Activated CD8-positive, alpha-beta memory T cell treated with anti-CD3 and anti-CD28 coated beads, Interleukin-2, amount 50 U/mL, for 1 hour (primary cell): ENCODE results near the gene PEAR1.

Experiments used
- DNase-seq: peaks from one replicate; pipeline ENCODE4 v3.0.0-alpha.2; 2020; ENCODE audit errors: extremely low read depth

Gene PEAR1

DNA sequence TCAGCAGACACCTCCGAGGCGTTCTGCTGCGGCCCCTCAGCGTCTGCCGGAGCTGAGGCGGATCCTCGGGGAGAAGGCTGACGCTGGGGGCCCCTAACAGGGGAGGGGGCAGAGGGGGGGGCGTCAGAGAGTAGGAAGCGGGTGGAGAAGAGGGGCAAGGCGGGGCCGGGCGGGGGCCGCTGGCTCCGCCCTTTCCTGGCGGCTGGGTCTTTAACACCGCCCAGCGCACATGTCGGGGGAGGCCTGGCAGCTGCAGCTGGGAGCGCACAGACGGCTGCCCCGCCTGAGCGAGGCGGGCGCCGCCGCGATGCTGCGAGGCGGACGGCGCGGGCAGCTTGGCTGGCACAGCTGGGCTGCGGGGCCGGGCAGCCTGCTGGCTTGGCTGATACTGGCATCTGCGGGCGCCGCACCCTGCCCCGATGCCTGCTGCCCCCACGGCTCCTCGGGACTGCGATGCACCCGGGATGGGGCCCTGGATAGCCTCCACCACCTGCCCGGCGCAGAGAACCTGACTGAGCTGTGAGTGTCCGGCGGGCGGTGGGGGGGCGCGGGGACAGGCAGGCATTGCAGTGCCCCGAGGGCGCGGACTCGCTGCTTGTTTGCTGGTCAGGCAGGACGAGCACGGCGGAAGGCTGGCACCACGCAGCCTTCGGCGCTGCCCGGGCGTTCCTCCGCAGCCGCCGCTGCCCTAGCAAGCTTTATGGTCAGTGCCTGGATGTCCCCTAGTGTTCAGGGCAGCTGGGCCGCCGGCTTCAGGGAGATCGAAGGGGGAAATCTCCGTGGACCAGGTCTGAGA lies 32.7 kb upstream of the PEAR1 start, which contains the start of gene NTRK1:
NTRK1 (plus strand) TSS at position 238 of the 796 bp plus-strand sequence; CDS start at position 308, 70 bp downstream.
- no peak for DNase-seq

DNA sequence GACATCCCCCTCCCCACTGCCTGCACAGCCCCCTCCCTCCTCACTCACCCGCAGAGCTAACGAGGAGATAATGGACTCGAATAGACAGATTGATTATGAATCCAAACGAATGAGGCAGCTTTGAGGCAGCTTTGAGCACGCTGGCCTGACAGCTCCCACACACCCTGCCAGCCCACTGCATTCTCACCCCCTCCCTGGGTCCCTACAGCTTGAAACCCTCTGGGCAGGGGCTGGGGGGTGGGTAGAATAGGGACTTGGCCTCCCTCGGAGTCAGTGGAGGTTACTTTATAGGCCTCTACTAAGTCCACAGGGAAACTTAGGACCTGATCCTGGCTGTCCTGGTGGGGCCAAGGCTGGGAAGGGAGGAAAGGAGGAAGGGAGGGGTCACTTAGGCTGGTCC lies 30.9 kb upstream of the PEAR1 start:
- DNase-seq: no peak

DNA sequence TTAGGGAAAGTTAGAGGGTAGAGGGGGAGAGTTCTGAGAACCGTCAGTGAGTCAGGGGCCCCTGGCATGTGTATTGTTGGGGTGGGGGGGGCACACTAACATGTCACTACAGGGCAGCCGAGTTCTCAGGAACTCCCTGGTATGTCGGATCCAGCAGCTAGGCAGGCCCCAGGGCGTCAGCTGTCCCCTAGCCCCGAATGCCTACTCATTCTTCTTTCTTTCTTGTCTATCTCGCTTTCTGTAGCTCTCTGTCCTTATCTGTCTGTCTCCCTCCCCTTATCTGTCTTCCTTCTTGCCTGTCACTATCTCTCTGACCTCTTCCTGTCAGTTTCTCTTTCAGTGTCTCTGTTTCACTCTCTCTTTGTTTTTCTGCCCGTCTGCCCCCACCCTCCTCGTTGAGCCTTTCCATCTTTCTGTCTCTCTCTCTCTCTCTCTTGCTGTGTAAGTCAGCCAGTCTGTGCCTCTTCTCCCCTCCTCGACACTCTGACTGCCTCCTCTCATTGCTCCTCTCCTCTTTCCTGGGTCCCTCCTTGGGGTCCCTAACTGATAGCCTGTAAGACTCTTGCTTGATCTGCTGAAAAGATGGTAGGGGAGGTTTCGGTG lies 30.4 kb upstream of the PEAR1 start:
- no peak for DNase-seq

DNA sequence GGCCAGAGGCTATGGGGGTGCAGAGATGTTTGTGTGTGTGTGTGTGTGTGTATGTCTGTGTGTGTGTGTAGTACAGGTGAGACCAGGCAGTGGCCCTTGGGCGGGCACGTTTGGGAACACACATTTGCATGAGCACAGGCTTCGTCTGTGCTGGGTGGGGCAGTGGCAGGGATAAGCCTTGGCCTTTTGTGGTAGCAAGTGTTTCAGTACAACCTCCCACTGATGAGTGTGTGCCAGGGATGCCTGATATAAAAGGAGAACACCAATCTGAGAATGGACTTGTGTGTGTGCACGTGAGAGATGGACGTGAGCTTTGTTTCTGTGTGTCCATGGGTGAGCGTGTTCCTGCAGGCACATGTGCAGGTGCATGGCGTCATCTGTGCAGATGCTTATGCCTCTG lies 29.9 kb upstream of the PEAR1 start:
- DNase-seq: no peak

DNA sequence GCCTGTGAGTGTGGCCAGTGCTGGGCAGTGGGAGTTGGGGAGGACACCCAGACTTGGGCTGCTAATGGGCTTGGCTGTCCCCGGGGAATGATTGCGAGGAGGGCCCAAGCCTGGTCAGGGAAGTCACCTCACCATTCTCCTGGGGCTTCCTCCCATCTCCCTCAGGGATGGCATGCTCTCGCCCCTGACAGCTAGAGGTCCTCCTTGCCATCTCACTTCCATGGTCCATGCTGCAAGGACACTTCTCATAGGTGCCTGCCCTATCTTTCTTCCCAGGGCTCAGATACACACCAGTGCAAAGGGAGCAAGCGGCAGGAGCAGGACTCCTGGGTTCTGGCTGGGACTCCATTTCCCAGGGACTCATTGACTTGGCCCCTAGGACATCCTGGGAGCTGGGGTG lies 28.7 kb upstream of the PEAR1 start:
- DNase-seq: no peak

DNA sequence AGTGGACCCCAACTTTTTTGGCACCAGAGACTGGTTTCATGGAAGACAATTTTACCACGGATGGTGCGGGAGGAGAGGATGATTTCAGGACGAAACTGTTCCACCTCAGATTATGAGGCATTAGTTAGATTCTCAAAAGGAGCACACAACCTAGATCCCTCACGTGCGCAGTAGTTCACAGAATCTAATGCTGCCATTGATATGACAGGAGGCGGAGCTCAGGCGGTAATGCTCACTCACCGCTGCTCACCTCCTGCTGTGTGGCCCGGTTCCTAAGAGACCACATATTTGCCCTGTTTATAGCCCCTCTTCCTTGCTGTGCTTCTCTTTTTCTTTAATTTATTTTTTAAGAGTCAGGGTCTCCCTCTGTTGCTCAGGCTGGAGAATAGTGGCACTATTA lies 28.3 kb upstream of the PEAR1 start:
- no peak for DNase-seq

DNA sequence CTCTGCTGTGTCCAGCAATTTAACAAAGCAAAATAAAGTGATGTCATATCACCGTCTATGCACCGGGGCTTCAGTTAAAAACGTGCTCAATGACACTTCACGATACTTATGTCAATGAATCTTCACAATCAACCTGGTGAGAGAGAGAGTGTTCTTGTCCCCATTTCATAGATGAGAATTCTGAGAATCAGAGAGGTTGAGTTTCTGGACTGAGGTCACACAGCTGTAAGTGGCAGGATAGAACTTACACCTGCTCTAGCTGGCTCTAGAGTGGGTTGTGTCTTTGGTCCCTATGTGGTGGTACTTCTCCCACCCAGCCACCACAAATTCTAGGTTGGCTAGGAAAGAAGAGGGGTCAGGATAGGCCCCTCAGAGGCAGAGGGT lies 27.7 kb upstream of the PEAR1 start:
- DNase-seq: no peak

DNA sequence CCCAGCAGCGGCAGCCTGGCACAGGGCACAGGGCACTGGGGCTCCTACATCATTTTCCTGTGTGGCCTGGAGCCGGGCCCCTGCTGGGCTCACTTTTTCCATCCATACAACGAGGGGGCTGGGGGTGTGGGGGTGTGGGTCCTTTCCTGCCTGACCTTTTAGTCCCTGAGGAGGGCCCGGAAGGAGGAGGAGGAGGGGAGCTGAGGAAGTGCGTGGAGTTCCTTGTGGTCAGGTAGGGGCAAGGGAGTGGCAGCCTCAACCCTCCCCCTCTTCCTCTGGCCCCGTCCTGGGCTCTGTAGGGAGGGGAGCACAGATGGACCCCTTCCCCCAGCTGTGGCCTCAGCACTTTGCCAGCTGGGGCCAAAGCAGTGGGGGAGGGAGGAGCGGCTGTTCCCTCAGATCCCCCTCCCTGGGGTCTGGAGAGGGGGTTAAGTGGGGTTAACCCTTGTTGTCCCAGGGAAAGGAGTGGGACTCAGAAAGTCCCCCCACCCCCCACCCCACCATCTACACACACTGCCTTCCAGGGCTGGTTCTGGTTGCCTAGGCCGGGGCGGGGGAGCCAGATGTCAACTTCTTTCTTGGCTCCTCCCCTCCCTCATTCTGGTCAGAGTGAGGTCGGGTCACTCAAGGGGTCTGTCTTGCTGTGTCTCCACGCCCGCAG lies 27.1 kb upstream of the PEAR1 start:
- no peak for DNase-seq

DNA sequence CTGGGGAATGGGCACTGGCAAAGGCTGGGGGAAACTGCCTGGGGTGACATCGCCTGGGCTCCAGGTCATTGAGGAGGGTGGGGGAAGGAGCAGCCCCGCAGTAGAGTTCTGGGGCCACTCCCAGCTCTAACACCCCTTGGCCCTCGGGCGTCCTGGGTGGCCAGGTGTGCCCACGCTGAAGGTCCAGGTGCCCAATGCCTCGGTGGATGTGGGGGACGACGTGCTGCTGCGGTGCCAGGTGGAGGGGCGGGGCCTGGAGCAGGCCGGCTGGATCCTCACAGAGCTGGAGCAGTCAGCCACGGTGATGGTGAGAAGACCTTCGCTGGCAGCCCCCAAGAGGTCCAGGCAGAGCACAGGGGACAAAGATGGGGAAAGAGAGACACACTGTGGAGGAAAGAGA lies 25.2 kb upstream of the PEAR1 start:
- DNase-seq: no peak

DNA sequence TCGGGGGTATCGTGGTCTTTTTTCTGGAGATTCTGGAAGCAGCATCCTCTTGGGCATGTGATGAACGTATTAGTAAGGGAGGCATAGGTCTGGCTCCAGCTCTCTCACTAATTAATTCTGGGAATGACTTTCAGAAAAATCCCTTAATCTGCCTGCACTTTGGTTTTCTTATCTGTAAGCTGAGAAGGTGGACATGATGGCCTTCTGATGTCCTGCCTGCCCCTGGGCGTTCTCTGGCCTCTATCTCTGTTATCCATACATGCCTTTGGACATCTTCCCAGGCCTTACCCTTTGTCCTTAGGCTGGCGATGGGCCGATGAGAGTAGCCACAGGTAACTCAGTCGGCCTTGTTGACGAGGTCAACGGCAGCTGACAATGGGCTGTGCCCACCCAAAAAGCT lies 24.1 kb upstream of the PEAR1 start:
- DNase-seq: no peak

DNA sequence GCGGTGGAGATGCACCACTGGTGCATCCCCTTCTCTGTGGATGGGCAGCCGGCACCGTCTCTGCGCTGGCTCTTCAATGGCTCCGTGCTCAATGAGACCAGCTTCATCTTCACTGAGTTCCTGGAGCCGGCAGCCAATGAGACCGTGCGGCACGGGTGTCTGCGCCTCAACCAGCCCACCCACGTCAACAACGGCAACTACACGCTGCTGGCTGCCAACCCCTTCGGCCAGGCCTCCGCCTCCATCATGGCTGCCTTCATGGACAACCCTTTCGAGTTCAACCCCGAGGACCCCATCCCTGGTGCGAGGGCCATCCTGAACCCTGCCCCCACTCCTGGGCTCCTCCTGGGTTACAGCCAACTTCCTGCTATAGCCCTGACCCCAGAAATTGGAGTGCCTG lies 19.9 kb upstream of the PEAR1 start:
- no peak for DNase-seq

DNA sequence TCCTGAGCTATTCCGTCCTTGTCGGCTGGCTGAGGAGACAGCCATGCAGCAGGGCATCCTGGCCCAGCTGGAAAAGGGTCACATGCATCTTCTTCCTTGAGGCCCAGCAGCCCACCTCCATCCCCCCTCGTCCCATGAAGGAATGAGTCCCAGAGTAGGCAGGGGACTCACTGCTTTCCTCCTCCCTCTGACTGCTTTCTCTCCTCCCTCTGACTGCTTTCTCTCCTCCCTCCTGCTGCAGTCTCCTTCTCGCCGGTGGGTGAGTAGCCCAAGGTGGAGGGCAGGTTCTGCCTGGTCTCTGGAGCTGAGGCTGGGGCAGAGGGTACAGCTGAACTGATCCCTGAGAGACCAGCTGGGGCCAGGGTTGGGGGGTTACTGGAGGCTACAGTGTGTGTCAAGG lies 19.4 kb upstream of the PEAR1 start:
- DNase-seq: no peak

DNA sequence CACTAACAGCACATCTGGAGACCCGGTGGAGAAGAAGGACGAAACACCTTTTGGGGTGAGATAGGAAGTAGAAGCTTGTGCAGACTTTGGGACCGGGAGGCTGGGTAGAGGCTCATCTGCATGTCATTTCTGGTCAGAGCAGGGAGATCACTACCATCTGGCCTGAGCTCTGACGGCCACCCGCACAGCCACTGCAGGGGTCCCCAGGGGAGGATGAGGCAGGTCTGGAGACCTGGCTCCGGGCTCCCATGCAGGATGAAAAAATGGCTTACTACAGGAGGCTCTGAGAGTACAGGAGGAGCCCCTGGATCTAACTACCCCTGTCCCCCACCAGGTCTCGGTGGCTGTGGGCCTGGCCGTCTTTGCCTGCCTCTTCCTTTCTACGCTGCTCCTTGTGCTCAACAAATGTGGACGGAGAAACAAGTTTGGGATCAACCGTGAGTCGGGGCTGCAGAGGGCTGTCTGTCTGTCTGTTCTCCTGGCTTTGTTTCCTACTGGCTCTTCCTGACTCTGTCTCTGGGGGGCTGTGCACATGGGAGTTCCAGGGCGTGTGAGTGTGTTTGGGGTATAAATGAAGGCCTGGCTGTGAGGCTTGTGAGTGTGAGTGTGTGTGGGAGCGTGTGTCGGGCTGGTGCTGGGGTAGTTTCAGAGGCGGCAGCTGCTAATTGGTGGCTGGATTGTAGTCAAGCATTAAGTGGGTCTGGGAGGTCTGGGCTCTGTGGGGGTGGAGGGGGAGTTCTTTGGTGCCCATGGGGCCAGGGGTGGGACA lies 18.8 kb upstream of the PEAR1 start:
- no peak for DNase-seq

DNA sequence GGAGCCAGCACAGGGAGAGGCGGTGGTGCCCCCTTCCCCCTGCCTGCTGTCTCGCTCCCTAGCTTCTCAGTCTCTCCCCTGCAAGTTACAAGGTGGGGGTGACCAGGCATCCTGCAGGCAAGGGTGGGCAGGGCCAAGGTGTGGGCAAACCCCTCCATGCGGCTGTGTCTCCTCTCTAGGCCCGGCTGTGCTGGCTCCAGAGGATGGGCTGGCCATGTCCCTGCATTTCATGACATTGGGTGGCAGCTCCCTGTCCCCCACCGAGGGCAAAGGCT lies 18.2 kb upstream of the PEAR1 start:
- no peak for DNase-seq

DNA sequence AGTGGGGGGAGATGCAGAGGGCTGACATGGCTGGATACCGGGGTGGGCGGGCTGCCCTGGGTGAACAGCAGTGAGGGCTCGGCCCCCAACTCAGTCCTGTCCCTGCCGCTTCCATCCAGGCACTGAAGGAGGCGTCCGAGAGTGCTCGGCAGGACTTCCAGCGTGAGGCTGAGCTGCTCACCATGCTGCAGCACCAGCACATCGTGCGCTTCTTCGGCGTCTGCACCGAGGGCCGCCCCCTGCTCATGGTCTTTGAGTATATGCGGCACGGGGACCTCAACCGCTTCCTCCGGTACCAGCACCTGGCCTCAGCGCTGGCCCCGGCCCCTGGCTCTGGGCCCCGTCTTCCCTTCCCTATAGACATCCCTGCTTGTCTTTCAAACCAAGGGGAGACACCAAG lies 17.2 kb upstream of the PEAR1 start:
- DNase-seq: no peak

DNA sequence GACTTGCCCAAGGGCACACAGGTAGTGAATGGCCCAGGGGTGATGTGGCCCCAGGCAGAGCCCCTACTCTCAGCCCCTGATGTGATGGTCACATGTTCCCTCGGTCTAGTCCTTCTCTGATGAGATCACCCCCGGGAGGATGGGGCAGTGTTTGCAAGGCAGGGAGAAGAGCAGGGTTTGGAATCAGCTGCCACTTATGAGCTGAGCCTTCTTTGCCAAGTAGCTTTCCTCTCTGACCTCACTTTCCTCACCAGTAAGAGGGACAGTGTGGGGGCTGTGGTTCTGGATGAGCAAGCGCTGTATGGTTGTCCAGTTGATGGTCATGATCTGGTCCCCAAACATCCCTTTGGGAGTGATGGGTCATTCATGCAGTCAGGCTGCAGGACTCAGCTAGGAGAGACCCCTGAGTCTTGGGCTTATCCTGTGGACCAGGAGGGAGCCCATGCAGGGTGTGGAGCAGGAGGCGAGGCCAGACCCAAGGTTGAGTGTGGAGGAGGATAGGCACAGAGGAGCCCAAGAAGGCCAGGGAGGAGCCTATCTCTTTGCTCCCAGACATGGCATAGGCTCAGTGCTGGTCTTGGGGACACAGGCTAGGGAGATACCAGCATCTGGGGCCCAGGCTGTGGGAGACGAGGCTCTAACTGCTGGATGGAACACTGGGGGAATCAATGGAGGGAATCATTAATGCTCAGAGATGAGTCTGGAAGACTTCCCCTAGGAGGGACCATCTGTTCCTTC lies 15.9 kb upstream of the PEAR1 start:
- DNase-seq: no peak

DNA sequence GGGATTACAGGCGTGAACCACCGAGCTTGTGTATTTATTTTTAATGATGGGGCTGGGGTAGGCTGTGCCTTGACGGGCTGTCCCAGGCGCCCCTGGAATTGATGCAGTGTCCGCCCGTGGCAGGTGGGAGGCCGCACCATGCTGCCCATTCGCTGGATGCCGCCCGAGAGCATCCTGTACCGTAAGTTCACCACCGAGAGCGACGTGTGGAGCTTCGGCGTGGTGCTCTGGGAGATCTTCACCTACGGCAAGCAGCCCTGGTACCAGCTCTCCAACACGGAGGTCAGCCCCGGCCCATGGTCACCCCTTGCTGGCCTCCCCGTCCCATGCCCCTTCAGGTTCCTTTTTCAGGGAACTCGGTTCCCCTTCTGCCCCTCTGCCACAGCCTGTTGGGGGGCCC lies 13.6 kb upstream of the PEAR1 start:
- DNase-seq: no peak

DNA sequence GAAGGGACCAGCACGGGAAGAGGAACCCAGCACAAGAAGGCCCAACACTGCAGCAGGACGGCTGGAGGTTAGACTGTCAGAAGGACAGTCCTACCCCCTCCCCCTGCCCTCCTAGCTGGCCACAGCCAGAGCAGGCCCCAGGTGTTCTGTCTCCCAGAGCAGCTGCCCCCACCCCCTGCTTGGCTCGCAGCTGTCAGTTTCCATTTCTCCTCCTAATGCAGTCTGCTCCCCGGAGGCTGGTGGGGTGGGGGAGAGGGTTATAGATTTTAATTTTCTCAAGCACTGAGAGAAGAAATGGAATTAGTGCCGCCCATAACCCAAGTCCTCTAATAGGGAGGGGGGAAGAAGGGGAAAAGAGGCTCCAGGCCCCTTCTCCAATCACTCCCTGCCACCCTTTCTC lies 13.0 kb upstream of the PEAR1 start:
- DNase-seq: no peak

DNA sequence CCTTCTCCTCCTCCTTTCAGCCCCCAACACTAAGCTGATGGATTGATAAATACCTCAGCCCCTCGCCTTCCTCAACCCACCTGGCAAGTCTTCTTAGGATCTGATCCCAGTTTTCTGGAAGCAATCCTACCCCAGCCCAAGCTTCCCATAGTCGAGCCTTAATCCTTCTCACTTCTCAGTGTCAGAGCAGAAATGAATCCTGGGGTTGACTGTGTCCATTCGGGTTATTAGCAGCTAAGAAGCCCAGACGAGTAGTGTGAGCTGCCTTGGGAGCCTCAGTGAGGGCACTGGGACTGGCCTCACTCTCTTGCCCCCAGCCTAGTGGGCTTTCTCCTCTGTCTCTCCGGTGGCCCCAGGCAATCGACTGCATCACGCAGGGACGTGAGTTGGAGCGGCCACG lies 12.4 kb upstream of the PEAR1 start:
- no peak for DNase-seq

DNA sequence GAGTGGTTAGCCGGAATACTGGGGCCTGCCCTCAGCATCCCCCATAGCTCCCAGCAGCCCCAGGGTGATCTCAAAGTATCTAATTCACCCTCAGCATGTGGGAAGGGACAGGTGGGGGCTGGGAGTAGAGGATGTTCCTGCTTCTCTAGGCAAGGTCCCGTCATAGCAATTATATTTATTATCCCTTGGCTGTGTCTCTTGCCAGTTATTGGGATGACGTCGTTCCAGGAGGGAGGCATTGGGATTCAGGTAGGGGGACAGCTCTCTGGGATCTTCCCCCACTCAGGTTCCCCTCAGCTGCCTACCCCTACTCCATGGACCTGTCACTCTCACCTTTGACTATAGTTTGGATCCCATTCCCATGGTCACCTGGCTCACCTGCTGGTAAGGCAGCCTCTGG lies 11.9 kb upstream of the PEAR1 start:
- DNase-seq: no peak

DNA sequence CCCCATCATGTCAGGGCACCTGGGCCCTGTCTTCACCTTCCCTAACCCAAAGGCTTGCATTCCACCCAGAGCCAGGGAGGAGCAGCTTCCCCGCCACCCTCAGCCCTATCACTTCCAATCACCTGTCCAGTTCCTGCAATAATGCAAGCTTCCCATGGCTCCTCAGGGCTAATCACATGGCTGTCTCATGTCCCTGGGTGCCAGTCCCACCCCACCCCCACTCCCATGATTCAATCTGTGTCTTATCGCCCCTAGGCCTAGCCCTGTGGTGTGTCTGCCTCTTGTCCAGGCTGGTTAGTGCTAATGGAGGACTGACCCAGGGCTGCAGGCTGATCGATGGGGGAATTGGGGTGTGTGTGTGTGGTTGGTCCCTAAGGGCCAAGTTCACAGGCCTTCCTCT lies 11.0 kb upstream of the PEAR1 start:
- no peak for DNase-seq

DNA sequence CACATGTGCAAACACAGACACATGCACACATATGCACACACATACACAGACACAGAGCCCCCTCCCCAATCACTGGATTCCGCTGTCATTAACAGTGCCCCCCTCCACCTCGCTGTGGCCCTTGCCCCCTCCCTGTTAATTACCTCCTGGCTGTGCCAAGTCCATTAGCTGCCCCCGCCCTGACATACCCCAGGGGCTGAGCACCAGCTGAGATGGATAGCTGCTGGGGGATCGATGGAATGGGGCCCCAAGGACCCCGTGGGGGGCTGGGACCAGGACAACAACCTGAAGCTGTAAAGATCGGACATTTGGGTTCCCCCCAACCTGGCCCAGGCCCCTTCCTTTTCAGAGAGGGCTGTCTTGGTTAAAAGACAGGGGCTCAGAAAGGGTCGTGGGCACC lies 9.6 kb upstream of the PEAR1 start:
- no peak for DNase-seq
